Naive thymus-derived CD8-positive, alpha-beta T cell (primary cell): ENCODE results near the gene USP28. TPM values are rescaled to one million over a fixed set of nuclear protein-coding genes. Genes with fewer than 3 reads are reported as not detected.
"Not testable (repeated sequence)": the region's sequence is repeated elsewhere in the genome, so short reads cannot be mapped to it uniquely, and the experiment has no call there.

Experiments
- ATAC-seq, 2 donors: fragments of 150-1000 bp; cut with Tn5 transposase in 1 of 2; sonication (Bioruptor Pico), chemical (Tn5 transposase) in 1 of 2; 1 replicate in 1 of 2; 2 replicates in 1 of 2; pipeline ENCODE4 v1.10.0; 2021; ENCODE audit warnings: mild to moderate bottlenecking in 2 of 2, moderate library complexity in 2 of 2
- POLR2A ChIA-PET: fragments of 350-600 bp; sonication (Branson Sonifier 250); formaldehyde crosslinking; loops from one replicate; lab custom pipeline; 2021; ENCODE audit warnings: antibody characterized with exemption; lab: Charles Lee
- DNase-seq, 10 donors: peaks; one replicate each; pipeline versions ENCODE4 v3.0.0 to v3.0.0-alpha.2; 2020 to 2022
- H3K27ac Mint-ChIP-seq, 10 donors: one replicate each; pipeline ENCODE4 v1.8.0; 2020 to 2022; ENCODE audit warnings: mild to moderate bottlenecking in 10 of 10, mixed read lengths in 10 of 10, moderate library complexity in 4 of 10, inconsistent platforms in 1 of 10
- H3K27me3 Mint-ChIP-seq, 5 donors: one replicate each; pipeline ENCODE4 v1.8.0; 2021 to 2022; ENCODE audit warnings: mixed read lengths in 5 of 5
- H3K36me3 Mint-ChIP-seq, 3 donors: one replicate each; pipeline ENCODE4 v1.8.0; 2020 to 2022; ENCODE audit warnings: mixed read lengths in 3 of 3, mild to moderate bottlenecking in 2 of 3, inconsistent platforms in 1 of 3
- H3K4me1 Mint-ChIP-seq, 4 donors: one replicate each; pipeline ENCODE4 v1.8.0; 2021 to 2022; ENCODE audit warnings: mixed read lengths in 4 of 4
- H3K4me3 Mint-ChIP-seq, 10 donors: one replicate each; pipeline ENCODE4 v1.8.0; 2020 to 2022; ENCODE audit warnings: mild to moderate bottlenecking in 10 of 10, mixed read lengths in 10 of 10, moderate library complexity in 6 of 10, inconsistent platforms in 1 of 10
- H3K9me3 Mint-ChIP-seq, 9 donors: one replicate each; pipeline ENCODE4 v1.8.0; 2020 to 2022; ENCODE audit warnings: mixed read lengths in 9 of 9, mild to moderate bottlenecking in 3 of 9, inconsistent platforms in 1 of 9, moderate library complexity in 1 of 9
- polyA plus RNA-seq, 3 donors: library from polyadenylated mRNA; unstranded; fragments of 300-500 nt; fragmentation: Illumina TruSeq; gene quantifications; one replicate each; pipeline ENCODE4 v1.2.3, GENCODE V29; 2021
- total RNA-seq, 8 experiments: library from RNA in 2 of 8; stranded (reverse) in 2 of 8; gene quantifications; one replicate each; pipeline ENCODE4 v1.2.3 and lab custom pipeline; 2021 to 2026

Gene USP28, protein sequence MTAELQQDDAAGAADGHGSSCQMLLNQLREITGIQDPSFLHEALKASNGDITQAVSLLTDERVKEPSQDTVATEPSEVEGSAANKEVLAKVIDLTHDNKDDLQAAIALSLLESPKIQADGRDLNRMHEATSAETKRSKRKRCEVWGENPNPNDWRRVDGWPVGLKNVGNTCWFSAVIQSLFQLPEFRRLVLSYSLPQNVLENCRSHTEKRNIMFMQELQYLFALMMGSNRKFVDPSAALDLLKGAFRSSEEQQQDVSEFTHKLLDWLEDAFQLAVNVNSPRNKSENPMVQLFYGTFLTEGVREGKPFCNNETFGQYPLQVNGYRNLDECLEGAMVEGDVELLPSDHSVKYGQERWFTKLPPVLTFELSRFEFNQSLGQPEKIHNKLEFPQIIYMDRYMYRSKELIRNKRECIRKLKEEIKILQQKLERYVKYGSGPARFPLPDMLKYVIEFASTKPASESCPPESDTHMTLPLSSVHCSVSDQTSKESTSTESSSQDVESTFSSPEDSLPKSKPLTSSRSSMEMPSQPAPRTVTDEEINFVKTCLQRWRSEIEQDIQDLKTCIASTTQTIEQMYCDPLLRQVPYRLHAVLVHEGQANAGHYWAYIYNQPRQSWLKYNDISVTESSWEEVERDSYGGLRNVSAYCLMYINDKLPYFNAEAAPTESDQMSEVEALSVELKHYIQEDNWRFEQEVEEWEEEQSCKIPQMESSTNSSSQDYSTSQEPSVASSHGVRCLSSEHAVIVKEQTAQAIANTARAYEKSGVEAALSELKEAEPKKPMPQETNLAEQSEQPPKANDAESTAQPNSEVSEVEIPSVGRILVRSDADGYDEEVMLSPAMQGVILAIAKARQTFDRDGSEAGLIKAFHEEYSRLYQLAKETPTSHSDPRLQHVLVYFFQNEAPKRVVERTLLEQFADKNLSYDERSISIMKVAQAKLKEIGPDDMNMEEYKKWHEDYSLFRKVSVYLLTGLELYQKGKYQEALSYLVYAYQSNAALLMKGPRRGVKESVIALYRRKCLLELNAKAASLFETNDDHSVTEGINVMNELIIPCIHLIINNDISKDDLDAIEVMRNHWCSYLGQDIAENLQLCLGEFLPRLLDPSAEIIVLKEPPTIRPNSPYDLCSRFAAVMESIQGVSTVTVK
- total RNA-seq (10 to 100 TPM; 21.6 to 22.0 TPM), polyA plus RNA-seq (10 to 100 TPM; 13.7 to 69.1 (median 23.8) TPM), total RNA-seq (lab: John Stamatoyannopoulos, UW) (9.0 to 39.4 (median 19.4) reads per million in 6 experiments)

DNA sequence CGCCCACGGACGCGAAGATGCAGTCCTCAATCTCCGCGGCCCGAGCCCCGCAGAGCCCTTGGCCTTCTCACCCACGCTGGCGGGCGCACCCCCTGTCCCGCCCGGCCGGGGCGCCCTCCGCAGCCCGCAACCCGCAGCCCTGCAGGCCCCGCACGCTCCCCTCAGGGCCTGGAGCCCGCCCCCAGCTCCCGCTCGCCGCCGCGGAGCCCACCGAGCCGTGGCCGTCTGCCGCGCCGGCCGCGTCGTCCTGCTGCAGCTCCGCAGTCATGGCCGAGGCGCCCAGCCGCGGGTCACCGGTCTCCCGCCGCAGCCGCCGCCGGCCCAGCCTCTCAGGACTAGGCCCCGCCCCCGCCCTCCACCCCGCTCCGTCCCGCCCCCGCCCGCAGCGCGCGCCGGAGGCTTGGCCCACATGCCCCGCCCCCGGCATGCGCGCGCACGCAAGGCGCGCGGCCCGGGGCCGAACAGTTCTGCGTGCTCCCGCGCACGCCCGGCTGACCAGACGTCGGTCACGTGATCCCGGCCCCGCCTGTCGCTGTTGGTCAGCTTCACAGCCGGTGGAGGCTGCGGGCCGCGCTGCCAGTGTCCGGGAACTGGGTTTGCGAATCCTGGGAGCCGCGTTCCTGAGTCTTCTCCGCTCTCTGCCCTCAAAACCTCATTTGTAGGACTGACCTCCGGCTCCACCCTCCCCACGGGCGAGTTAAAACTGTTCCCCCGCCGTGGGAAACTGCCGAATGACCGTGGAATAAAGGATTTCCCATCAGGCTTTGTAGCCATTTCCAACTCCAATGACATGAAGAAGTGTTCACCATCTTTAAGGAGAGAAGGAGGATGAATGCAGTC is at the start of gene USP28:
Gene USP28, minus strand, starts transcription at position 339 of the 840 bp plus-strand sequence. Its CDS starts 71 bp downstream, at position 268.
- peaks cover 0 to 3% (median 0%) of the 10 kb centered on the region in 9 donors for H3K9me3 Mint-ChIP-seq
- H3K4me1 Mint-ChIP-seq, result peaks cover 16 to 62% (median 45%) of the 10 kb centered on the region in 4 donors
- POLR2A ChIA-PET, result interaction anchor here (1.0 kb wide), 1 partner anchor 10 kb away, joined by 3 read pairs; no protein-coding TSS in a partner anchor
- peak; percentile 46 to 81 (median 76) for DNase-seq
- H3K36me3 Mint-ChIP-seq, result peaks cover 0 to 3% (median 3%) of the 10 kb centered on the region in 3 donors
- peak within 1 kb of the TSS; percentile 95 to 100 (median 99) for H3K4me3 Mint-ChIP-seq
- H3K27me3 Mint-ChIP-seq, result no peaks in the 10 kb centered on the region
- ATAC-seq, result peak; percentile 80 to 83
- peak within 1 kb of the TSS; percentile 96 to 99 (median 97) for H3K27ac Mint-ChIP-seq

DNA sequence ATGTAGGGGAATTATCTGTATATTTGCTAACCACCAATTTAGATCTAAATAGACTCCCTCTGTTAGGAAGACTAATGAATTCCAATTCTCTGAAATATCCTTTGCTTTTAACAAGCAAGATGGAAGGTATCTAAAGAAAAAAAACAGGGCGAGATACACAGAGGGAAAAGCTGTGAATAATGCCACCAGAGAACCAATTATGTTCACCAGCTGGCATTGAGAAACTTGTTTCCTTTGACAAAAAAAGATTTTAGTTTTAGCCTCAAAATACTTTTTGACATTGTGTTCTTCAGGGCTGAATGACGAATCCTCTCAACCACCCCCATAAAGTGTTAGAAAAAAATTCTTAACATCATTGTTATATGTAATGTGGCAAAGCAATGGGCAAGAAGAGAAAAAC is 48.2 kb upstream of the USP28 start:
- ATAC-seq (no peak), DNase-seq (no peak)
- Mint-ChIP-seq H3K36me3 (peaks cover 0 to 5% (median 0%) of the 10 kb centered on the region in 3 donors), H3K27me3 (peaks cover 9 to 23% (median 13%) of the 10 kb centered on the region in 5 donors), H3K27ac (no peak overlapping the region), H3K4me3 (no peak overlapping the region), H3K4me1 (peaks cover 0 to 3% (median 0%) of the 10 kb centered on the region in 4 donors), H3K9me3 (peaks cover 0 to 2% (median 0%) of the 10 kb centered on the region in 9 donors)
- POLR2A ChIA-PET, result no interaction called here

DNA sequence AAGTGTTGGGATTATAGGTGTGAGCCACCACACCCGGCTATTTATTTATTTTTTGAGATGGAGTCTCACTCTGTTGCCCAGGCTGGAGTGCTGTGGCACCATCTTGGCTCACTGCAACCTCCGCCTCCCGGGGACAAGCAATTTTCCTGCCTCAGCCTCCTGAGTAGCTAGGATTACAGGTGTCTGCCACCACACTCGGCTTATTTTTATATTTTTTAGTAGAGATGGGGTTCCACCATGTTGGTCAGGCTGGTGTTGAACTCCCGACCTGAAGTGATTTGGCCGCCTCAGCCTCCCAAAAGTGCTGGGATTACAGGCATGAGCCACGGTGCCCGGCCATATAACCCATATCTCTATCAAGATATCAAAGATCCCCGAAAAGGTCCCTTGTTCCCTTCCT is 36.1 kb upstream of the USP28 start:
- H3K36me3 Mint-ChIP-seq, POLR2A ChIA-PET, H3K4me1 Mint-ChIP-seq, H3K9me3 Mint-ChIP-seq, DNase-seq, H3K27ac Mint-ChIP-seq, H3K4me3 Mint-ChIP-seq, ATAC-seq: not testable (repeated sequence)
- peaks cover 5 to 38% (median 8%) of the 10 kb centered on the region in 5 donors for H3K27me3 Mint-ChIP-seq

DNA sequence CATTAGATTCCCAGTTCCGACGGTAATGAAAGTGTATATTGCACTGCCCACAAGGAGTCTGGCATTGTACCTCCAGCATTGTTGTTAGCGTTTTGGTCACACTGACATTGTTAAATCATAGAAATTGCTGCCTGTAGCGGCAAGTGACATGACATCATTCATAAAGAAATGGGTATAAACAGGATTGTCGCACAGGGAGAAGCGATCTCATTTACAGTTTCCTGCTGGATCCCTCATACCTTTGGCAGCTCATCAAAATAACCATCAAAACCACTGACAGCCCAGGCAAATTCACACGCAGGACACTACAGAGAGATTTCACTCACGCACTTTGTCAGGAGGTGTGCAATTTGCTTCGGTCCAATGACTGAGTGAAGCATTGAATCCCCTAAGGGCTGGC is 32.7 kb upstream of the USP28 start:
- no peak overlapping the region for H3K4me3 Mint-ChIP-seq
- H3K9me3 Mint-ChIP-seq, result no peaks in the 10 kb centered on the region
- no peaks in the 10 kb centered on the region for H3K36me3 Mint-ChIP-seq
- ATAC-seq (no peak), DNase-seq (no peak)
- no peak overlapping the region for H3K27ac Mint-ChIP-seq
- POLR2A ChIA-PET, result no interaction called here
- peaks cover 5 to 31% (median 10%) of the 10 kb centered on the region in 5 donors for H3K27me3 Mint-ChIP-seq
- H3K4me1 Mint-ChIP-seq, result no peaks in the 10 kb centered on the region

DNA sequence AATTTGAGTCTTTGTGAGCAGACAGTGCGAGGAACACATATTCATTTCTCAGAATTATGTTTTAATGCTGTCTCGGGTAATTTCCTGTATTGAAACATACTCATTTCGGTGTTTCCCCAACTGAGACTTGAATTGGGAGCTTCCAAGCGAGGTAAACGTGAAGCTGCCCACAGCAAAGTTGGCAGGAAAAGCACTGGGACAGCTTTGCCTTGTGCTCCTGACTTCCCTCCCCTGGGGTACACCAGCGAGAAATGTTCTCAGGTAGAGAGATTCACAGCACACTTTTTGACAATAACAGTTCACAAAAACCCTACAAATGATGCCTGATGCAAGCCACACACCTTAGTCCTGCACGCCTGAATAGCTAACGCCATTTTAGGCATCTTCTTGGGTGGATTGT is 32.3 kb upstream of the USP28 start:
- no peaks in the 10 kb centered on the region for H3K4me1 Mint-ChIP-seq
- no peak for DNase-seq
- H3K27me3 Mint-ChIP-seq, result peaks cover 5 to 31% (median 10%) of the 10 kb centered on the region in 5 donors
- POLR2A ChIA-PET, result no interaction called here
- ATAC-seq, result no peak
- no peak overlapping the region for H3K4me3 Mint-ChIP-seq
- H3K27ac Mint-ChIP-seq, result no peak overlapping the region
- no peaks in the 10 kb centered on the region for H3K9me3 Mint-ChIP-seq
- H3K36me3 Mint-ChIP-seq, result no peaks in the 10 kb centered on the region

DNA sequence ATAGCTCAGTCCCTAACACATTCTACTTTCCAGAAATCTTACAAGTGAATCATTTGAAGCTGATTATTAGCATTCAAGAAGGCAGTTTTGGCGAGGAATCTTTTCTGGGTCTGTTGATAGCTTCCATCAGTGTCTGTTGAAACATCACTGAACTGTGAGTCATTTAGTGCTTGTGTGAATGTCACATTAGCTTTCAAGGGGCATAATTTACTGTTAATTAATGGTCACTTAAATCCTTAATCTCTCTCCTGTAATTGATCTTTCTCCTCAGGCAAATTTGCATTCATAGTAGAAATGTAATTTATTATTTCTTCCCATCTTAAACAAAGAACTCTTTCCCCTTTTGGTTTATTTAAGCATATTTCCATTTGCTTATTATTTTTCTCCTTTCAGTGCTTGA is 31.8 kb upstream of the USP28 start:
- Mint-ChIP-seq H3K27me3 (peaks cover 5 to 26% (median 10%) of the 10 kb centered on the region in 5 donors), H3K4me3 (no peak overlapping the region), H3K36me3 (no peaks in the 10 kb centered on the region), H3K4me1 (no peaks in the 10 kb centered on the region), H3K9me3 (no peaks in the 10 kb centered on the region), H3K27ac (no peak overlapping the region)
- ATAC-seq, result no peak
- DNase-seq, result no peak
- POLR2A ChIA-PET, result no interaction called here

DNA sequence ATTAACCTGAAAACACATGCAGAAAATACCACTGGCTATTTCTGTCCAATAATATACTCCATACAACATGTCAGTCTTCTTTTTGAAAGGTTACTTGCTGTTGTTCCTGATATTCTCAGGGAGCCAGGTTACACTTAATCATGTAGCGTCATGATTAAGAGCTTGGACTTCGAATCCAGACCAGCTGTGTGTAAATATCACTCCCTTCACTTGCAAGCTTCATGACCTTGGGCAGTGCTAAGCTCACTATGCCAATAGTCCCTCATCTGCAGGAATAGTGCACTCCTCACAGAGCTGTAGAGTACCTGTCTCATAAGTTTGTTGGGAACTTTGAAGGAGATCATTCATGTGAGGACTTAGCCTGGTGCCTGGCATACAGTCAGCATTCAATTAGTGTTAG is 31.1 kb upstream of the USP28 start:
- Mint-ChIP-seq H3K27me3 (peaks cover 3 to 19% (median 7%) of the 10 kb centered on the region in 5 donors), H3K27ac (no peak overlapping the region), H3K4me3 (no peak overlapping the region), H3K4me1 (no peaks in the 10 kb centered on the region), H3K9me3 (no peaks in the 10 kb centered on the region), H3K36me3 (no peaks in the 10 kb centered on the region)
- ATAC-seq (no peak), DNase-seq (no peak)
- POLR2A ChIA-PET, result no interaction called here

DNA sequence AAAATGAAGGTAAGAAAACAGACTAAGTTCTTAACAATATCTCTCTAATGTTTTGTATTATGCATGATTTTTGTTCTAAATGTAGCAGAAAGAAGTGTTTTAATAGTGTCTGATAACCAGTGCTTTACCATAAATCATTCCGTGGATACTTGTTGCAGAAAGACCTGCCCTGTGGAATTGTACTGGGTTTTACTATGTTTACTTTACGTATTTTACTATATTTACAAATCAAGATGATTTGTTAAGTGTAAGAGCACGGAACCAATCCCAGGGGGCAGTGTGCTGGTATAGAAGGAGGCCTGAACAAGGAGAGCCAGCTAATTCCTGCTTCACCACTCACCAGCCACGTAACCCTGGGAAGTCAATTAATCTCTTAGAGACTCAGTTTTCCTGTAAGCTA is 30.7 kb upstream of the USP28 start:
- peaks cover 3 to 19% (median 7%) of the 10 kb centered on the region in 5 donors for H3K27me3 Mint-ChIP-seq
- no peaks in the 10 kb centered on the region for H3K36me3 Mint-ChIP-seq
- no peak overlapping the region for H3K27ac Mint-ChIP-seq
- H3K4me1 Mint-ChIP-seq, result no peaks in the 10 kb centered on the region
- POLR2A ChIA-PET, result no interaction called here
- no peak for DNase-seq
- ATAC-seq, result no peak
- no peaks in the 10 kb centered on the region for H3K9me3 Mint-ChIP-seq
- no peak overlapping the region for H3K4me3 Mint-ChIP-seq

DNA sequence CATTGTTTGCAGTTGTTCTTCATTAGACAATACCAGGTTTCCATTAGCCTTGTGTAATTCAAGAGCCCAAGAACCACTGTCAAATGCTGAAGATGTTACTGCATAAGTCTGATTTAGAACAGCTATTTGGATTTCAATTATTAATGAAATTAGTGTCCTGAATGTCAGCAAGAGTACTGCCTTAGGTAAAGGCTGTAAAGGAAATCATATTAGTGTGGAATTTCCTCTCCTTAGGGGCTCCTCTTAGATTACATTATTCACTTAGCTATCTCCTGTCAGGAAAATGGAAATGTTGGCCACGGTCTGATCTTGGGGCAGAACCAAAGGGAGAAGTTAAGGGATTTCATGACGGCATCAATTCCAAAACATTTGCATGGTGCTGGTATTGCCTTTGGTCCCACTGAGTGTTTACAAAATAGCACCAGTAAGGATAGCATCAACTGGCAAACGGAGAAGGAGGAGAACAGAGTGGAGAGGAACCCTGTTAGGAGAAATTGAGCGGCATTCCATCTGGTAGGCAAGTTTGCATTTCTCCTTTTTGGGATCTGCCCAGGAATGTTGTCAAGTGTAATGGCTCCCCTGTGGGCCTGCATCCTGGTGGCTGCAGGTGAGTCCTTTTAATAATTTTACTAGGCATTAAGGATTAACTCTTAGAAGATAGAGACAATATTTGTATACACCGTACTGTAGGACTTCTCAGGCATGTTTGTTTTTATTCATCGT is 29.2 kb upstream of the USP28 start, which contains the start of gene HTR3B:
Gene HTR3B, plus strand, starts transcription at position 418 of the 723 bp plus-strand sequence. Its CDS starts 138 bp downstream, at position 556.
- DNase-seq (no peak), ATAC-seq (no peak)
- Mint-ChIP-seq H3K36me3 (no peaks in the 10 kb centered on the region), H3K4me1 (no peaks in the 10 kb centered on the region), H3K4me3 (no peak within 1 kb of the TSS), H3K9me3 (no peaks in the 10 kb centered on the region), H3K27me3 (peaks cover 3 to 15% (median 5%) of the 10 kb centered on the region in 5 donors), H3K27ac (no peak within 1 kb of the TSS)
- POLR2A ChIA-PET, result no interaction called here

DNA sequence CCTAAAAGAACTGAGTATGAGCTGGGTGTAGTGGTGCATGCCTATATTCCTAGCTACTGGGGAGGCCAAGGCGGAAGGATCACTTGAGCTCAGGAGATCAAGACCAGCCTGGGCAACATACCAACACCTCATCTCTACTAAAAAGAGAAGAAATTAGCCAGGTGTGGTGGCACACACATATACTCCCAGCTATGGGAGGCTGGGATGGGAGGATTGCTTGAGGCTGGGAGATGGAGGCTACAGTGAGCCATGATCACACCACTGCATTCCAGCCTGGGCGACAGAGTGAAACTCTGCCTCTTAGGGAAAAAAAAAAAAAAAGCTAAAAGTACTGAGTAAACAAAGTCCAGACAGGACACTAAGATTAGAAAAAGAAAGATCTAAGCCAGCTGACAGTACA is 25.8 kb upstream of the USP28 start:
- DNase-seq (no peak), ATAC-seq (no peak)
- Mint-ChIP-seq H3K27me3 (peaks cover 0 to 9% (median 2%) of the 10 kb centered on the region in 5 donors), H3K36me3 (no peaks in the 10 kb centered on the region), H3K4me3 (no peak overlapping the region), H3K4me1 (peaks cover 0 to 3% (median 2%) of the 10 kb centered on the region in 4 donors), H3K27ac (no peak overlapping the region), H3K9me3 (no peaks in the 10 kb centered on the region)
- POLR2A ChIA-PET, result interaction anchor here (0.5 kb wide), 1 partner anchor 58 kb away, joined by 4 read pairs; no protein-coding TSS in a partner anchor
